OCI-LY1 (cell line): ENCODE measurements around the gene DNHD1.

Experiments used
- H2AFZ ChIP-seq: fragments of 200-600 bp; sonication (generic), shearing (Covaris generic); 2 replicates; pipeline ENCODE4 v1.6.0; 2014; ENCODE audit warnings: antibody characterized with exemption, mild to moderate bottlenecking, low read length
- H3F3A ChIP-seq: fragments of 200-600 bp; sonication (generic), shearing (Covaris generic); 2 replicates; pipeline ENCODE4 v1.6.0; 2014; ENCODE audit warnings: mild to moderate bottlenecking, antibody characterized with exemption, low read length, moderate library complexity; ENCODE audit not compliant: insufficient read depth
- H3K27ac ChIP-seq: fragments of 200-600 bp; sonication (generic); 2 replicates; pipeline ENCODE4 v1.5.1; 2014; ENCODE audit warnings: low read length, mixed run types, mild to moderate bottlenecking, low read depth; ENCODE audit not compliant: poor library complexity, severe bottlenecking
- H3K27me3 ChIP-seq: fragments of 200-600 bp; sonication (generic); 2 replicates; pipeline ENCODE4 v1.6.0; 2014; ENCODE audit warnings: antibody characterized with exemption, mild to moderate bottlenecking, low read length, moderate library complexity; ENCODE audit not compliant: insufficient read depth
- H3K36me3 ChIP-seq: fragments of 200-600 bp; sonication (generic); 2 replicates; pipeline ENCODE4 v1.6.1; 2014; ENCODE audit warnings: mild to moderate bottlenecking, antibody characterized with exemption, low read length, moderate library complexity, mixed read lengths; ENCODE audit not compliant: insufficient read depth
- H3K4me1 ChIP-seq: fragments of 200-600 bp; sonication (generic); 2 replicates; pipeline ENCODE4 v1.5.1; 2014; ENCODE audit warnings: mild to moderate bottlenecking, low read length, moderate library complexity; ENCODE audit not compliant: insufficient read depth, severe bottlenecking
- H3K4me2 ChIP-seq: fragments of 200-600 bp; sonication (generic), shearing (Covaris generic); 2 replicates; pipeline ENCODE4 v1.6.1; 2014; ENCODE audit warnings: low read length
- H3K4me3 ChIP-seq: fragments of 200-600 bp; sonication (generic); 2 replicates; pipeline ENCODE4 v1.5.1; 2014; ENCODE audit warnings: low read length, low read depth, mild to moderate bottlenecking, mixed read lengths; ENCODE audit not compliant: poor library complexity, severe bottlenecking
- H3K79me2 ChIP-seq: fragments of 200-600 bp; shearing (Covaris generic); 2 replicates; pipeline ENCODE4 v1.6.1; 2016; ENCODE audit warnings: mixed run types, low read length, mixed read lengths; ENCODE audit not compliant: insufficient read depth
- H3K9ac ChIP-seq: fragments of 200-600 bp; sonication (generic), shearing (Covaris generic); 2 replicates; pipeline ENCODE4 v1.6.1; 2014; ENCODE audit warnings: mild to moderate bottlenecking, low read length, mixed read lengths
- H3K9me2 ChIP-seq: fragments of 200-600 bp; sonication (generic), shearing (Covaris generic); 2 replicates; pipeline ENCODE4 v1.6.1; 2014; ENCODE audit warnings: low read depth, mild to moderate bottlenecking, low read length, mixed read lengths
- H3K9me3 ChIP-seq: fragments of 200-600 bp; shearing (Covaris generic); 2 replicates; pipeline ENCODE4 v1.6.1; 2014; ENCODE audit warnings: low read length, mixed read lengths
- H4K20me1 ChIP-seq: fragments of 200-600 bp; sonication (generic), shearing (Covaris generic); 2 replicates; pipeline ENCODE4 v1.6.0; 2016; ENCODE audit warnings: mild to moderate bottlenecking, low read length; ENCODE audit not compliant: insufficient read depth
- CTCF ChIP-seq: fragments of 200-600 bp; sonication (generic), shearing (Covaris generic); IDR thresholded peaks from 2 replicates; pipeline ENCODE4 v1.5.1; 2017; ENCODE audit warnings: mild to moderate bottlenecking, antibody characterized with exemption, low read length, moderate library complexity, mixed read lengths
- EZH2 ChIP-seq: fragments of 200-600 bp; sonication (generic), shearing (Covaris generic); IDR thresholded peaks from 2 replicates; pipeline ENCODE4 v1.8.0; 2017; ENCODE audit warnings: borderline replicate concordance, mixed run types, mild to moderate bottlenecking, antibody characterized with exemption, low read length, moderate library complexity, mixed read lengths

The DNHD1 gene

GRCh38 chr11:6616596-6617250 is 119.6 kb downstream of the DNHD1 start:
- Histone ChIP-seq H3K4me2 (no peak overlapping the region), H3K79me2 (no peaks in the 10 kb centered on the region), H4K20me1 (no peaks in the 10 kb centered on the region), H3K9me3 (no peaks in the 10 kb centered on the region), H3K4me1 (peaks cover 27% of the 10 kb centered on the region), H3K9ac (no peak overlapping the region), H3F3A (no peaks in the 10 kb centered on the region), H3K27me3 (no peaks in the 10 kb centered on the region), H3K4me3 (no peak overlapping the region), H3K36me3 (0 out of 2 replicates have a peak, but pooled peaks cover 4% of the 10 kb centered on the region), H3K27ac (no peak overlapping the region), H3K9me2 (no peaks in the 10 kb centered on the region), H2AFZ (no peak overlapping the region)
- no peak for TF ChIP-seq EZH2
- TF ChIP-seq CTCF, result no peak

- Histone ChIP-seq H3K4me1 (peaks cover 27% of the 10 kb centered on the region), H4K20me1 (no peaks in the 10 kb centered on the region), H3K4me2 (no peak overlapping the region), H2AFZ (no peak overlapping the region), H3K9ac (no peak overlapping the region), H3K27ac (no peak overlapping the region), H3F3A (no peaks in the 10 kb centered on the region), H3K36me3 (0 out of 2 replicates have a peak, but pooled peaks cover 4% of the 10 kb centered on the region), H3K27me3 (no peaks in the 10 kb centered on the region), H3K4me3 (no peak overlapping the region), H3K79me2 (no peaks in the 10 kb centered on the region), H3K9me2 (no peaks in the 10 kb centered on the region), H3K9me3 (no peaks in the 10 kb centered on the region)
- TF ChIP-seq CTCF, result no peak
- no peak for TF ChIP-seq EZH2
These were observed 120.3 kb downstream of the DNHD1 start for GRCh38 chr11:6617315-6617781.

GRCh38 chr11:6618117-6619003 is 121.3 kb downstream of the DNHD1 start:
- Histone ChIP-seq H3K4me2 (peak overlapping the region; percentile 93), H3K4me1 (peaks cover 19% of the 10 kb centered on the region), H3F3A (no peaks in the 10 kb centered on the region), H3K9me3 (no peaks in the 10 kb centered on the region), H3K27ac (no peak overlapping the region), H3K9me2 (no peaks in the 10 kb centered on the region), H3K4me3 (peak overlapping the region; percentile 82), H4K20me1 (no peaks in the 10 kb centered on the region), H3K9ac (peak overlapping the region; percentile 74), H2AFZ (no peak overlapping the region), H3K79me2 (no peaks in the 10 kb centered on the region), H3K36me3 (0 out of 2 replicates have a peak, but pooled peaks cover 4% of the 10 kb centered on the region), H3K27me3 (0 out of 2 replicates have a peak, but pooled peaks cover under 1% of the 10 kb centered on the region)
- TF ChIP-seq CTCF, result no peak
- TF ChIP-seq EZH2, result no peak
